ENCODE results near the gene MAD1L1. TPM values are rescaled to one million over a fixed set of nuclear protein-coding genes. Genes with fewer than 3 reads are reported as not detected.

Gene MAD1L1
- total RNA-seq, 1 experiment from 2014 or later = 43.8 TPM

DNA sequence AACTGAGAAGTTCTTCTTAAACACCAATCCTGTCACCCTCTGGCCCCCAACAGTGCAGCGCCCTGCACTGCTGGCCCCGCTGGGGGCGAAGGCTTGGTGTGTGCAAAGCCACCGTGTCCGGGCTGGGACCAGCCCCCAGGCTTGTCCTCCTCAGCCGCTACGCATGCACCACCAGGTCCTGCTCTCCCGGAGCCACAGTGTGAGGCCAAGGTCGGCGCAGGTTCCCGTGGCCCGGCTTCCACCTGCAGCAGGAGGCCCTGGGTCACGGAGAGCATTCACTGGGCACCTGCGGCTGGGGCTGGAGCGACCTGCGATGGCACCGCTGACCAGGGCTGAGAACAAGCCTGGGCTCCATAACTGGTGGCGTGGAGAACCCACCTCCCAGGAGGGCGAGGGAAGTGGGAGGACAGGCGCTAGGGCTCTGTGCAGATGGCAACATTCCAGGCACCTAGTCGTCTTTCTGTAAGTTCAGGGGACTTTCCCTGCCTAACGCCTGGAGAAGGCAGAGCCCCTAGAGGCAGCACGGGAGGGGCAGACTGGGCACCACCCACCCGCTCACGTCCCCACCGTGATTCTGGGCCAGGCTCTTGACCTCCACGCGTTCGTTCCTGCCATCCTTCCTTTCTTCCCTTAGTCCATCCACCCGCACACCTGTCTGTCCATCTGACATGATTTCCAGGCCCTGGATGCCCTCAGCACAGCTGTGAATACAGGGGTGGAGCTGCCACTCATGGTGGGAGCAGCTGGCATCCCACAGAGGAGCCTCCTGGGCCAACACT, 291.1 kb downstream of the MAD1L1 start:
- Mint-ChIP-seq H3K4me3 (no peak overlapping the region), H3K4me1 (peaks cover 19% of the 10 kb centered on the region), H3K9me3 (peaks cover 10% of the 10 kb centered on the region), H3K27me3 (ENCODE audit: low read depth) (peaks cover 2% of the 10 kb centered on the region; the same call in 1 of the 2 replicates), H3K27ac (peak overlapping the region; percentile 84), H3K36me3 (peaks cover 16% of the 10 kb centered on the region)
- CTCF ChIA-PET = no interaction called here
- DNase-seq (ENCODE audit: low spot score) (no peak), ATAC-seq (no peak)
- TF ChIP-seq PRRX2 (CRISPR knock-in tag; IDR thresholded peaks at IDR 0.05) = no peak
- no peak for TF ChIP-seq NR2C2 (CRISPR knock-in tag; IDR thresholded peaks at IDR 0.05)
- TF ChIP-seq ZNF232 (CRISPR knock-in tag; IDR thresholded peaks at IDR 0.05) = no peak
- no peak for TF ChIP-seq TEAD1 (CRISPR knock-in tag; IDR thresholded peaks at IDR 0.05)
- TF ChIP-seq, protein P1, sequence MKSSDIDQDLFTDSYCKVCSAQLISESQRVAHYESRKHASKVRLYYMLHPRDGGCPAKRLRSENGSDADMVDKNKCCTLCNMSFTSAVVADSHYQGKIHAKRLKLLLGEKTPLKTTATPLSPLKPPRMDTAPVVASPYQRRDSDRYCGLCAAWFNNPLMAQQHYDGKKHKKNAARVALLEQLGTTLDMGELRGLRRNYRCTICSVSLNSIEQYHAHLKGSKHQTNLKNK (CRISPR knock-in tag; IDR thresholded peaks at IDR 0.05) = no peak
- TF ChIP-seq, protein P2, sequence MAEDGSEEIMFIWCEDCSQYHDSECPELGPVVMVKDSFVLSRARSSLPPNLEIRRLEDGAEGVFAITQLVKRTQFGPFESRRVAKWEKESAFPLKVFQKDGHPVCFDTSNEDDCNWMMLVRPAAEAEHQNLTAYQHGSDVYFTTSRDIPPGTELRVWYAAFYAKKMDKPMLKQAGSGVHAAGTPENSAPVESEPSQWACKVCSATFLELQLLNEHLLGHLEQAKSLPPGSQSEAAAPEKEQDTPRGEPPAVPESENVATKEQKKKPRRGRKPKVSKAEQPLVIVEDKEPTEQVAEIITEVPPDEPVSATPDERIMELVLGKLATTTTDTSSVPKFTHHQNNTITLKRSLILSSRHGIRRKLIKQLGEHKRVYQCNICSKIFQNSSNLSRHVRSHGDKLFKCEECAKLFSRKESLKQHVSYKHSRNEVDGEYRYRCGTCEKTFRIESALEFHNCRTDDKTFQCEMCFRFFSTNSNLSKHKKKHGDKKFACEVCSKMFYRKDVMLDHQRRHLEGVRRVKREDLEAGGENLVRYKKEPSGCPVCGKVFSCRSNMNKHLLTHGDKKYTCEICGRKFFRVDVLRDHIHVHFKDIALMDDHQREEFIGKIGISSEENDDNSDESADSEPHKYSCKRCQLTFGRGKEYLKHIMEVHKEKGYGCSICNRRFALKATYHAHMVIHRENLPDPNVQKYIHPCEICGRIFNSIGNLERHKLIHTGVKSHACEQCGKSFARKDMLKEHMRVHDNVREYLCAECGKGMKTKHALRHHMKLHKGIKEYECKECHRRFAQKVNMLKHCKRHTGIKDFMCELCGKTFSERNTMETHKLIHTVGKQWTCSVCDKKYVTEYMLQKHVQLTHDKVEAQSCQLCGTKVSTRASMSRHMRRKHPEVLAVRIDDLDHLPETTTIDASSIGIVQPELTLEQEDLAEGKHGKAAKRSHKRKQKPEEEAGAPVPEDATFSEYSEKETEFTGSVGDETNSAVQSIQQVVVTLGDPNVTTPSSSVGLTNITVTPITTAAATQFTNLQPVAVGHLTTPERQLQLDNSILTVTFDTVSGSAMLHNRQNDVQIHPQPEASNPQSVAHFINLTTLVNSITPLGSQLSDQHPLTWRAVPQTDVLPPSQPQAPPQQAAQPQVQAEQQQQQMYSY (CRISPR knock-in tag; IDR thresholded peaks at IDR 0.05) = no peak
- no peak for TF ChIP-seq CREB1 (CRISPR knock-in tag; IDR thresholded peaks at IDR 0.05)
- TF ChIP-seq NFYB (CRISPR knock-in tag; conservative IDR thresholded peaks at IDR 0.05; ENCODE audit: low read depth) = no peak
- TF ChIP-seq, protein P3, sequence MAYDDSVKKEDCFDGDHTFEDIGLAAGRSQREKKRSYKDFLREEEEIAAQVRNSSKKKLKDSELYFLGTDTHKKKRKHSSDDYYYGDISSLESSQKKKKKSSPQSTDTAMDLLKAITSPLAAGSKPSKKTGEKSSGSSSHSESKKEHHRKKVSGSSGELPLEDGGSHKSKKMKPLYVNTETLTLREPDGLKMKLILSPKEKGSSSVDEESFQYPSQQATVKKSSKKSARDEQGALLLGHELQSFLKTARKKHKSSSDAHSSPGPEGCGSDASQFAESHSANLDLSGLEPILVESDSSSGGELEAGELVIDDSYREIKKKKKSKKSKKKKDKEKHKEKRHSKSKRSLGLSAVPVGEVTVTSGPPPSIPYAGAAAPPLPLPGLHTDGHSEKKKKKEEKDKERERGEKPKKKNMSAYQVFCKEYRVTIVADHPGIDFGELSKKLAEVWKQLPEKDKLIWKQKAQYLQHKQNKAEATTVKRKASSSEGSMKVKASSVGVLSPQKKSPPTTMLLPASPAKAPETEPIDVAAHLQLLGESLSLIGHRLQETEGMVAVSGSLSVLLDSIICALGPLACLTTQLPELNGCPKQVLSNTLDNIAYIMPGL (CRISPR knock-in tag; IDR thresholded peaks at IDR 0.05) = no peak
- TF ChIP-seq, protein P4, sequence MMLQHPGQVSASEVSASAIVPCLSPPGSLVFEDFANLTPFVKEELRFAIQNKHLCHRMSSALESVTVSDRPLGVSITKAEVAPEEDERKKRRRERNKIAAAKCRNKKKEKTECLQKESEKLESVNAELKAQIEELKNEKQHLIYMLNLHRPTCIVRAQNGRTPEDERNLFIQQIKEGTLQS (CRISPR knock-in tag; conservative IDR thresholded peaks at IDR 0.05) = no peak
- TF ChIP-seq ELF4 (CRISPR knock-in tag; IDR thresholded peaks at IDR 0.05; ENCODE audit: low read depth) = no peak
- TF ChIP-seq, protein P5, sequence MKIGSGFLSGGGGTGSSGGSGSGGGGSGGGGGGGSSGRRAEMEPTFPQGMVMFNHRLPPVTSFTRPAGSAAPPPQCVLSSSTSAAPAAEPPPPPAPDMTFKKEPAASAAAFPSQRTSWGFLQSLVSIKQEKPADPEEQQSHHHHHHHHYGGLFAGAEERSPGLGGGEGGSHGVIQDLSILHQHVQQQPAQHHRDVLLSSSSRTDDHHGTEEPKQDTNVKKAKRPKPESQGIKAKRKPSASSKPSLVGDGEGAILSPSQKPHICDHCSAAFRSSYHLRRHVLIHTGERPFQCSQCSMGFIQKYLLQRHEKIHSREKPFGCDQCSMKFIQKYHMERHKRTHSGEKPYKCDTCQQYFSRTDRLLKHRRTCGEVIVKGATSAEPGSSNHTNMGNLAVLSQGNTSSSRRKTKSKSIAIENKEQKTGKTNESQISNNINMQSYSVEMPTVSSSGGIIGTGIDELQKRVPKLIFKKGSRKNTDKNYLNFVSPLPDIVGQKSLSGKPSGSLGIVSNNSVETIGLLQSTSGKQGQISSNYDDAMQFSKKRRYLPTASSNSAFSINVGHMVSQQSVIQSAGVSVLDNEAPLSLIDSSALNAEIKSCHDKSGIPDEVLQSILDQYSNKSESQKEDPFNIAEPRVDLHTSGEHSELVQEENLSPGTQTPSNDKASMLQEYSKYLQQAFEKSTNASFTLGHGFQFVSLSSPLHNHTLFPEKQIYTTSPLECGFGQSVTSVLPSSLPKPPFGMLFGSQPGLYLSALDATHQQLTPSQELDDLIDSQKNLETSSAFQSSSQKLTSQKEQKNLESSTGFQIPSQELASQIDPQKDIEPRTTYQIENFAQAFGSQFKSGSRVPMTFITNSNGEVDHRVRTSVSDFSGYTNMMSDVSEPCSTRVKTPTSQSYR (CRISPR knock-in tag; IDR thresholded peaks at IDR 0.05) = no peak
- no peak for TF ChIP-seq TCF7 (CRISPR knock-in tag; IDR thresholded peaks at IDR 0.05; ENCODE audit: low read depth)
- TF ChIP-seq FOXP1 (CRISPR knock-in tag; IDR thresholded peaks at IDR 0.05; ENCODE audit: borderline replicate concordance) = no peak
- no peak for TF ChIP-seq GRHL2 (CRISPR knock-in tag; IDR thresholded peaks at IDR 0.05; ENCODE audit: insufficient replicate concordance, severe bottlenecking)
- POLR2A ChIA-PET = no interaction called here

DNA sequence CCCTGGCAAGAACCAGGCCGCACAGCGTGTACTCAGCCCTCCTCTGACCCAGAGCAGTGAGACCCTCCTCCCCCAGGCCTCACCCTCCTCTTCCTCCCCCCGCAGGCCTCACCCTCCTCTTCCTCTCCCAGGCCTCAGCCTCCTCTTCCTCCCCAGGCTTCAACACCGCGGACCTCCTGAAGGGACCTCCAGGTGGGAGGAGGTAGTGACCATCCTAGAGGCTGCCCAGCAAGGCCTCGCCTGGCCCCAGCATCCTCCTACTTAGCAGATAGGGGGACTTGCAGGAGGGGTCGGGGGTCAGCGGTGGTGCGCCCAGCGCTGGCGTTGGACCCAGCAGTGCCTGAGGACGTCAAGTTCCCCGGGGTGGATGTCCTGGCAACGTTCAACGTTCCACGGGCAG, 291.9 kb downstream of the MAD1L1 start:
- DNase-seq (ENCODE audit: low spot score) (no peak), ATAC-seq (no peak)
- ChIA-PET POLR2A (no interaction called here), CTCF (no interaction called here)
- Mint-ChIP-seq H3K4me1 (peaks cover 19% of the 10 kb centered on the region), H3K27me3 (ENCODE audit: low read depth) (peaks cover 2% of the 10 kb centered on the region; the same call in 1 of the 2 replicates), H3K36me3 (peaks cover 18% of the 10 kb centered on the region), H3K4me3 (no peak overlapping the region), H3K27ac (no peak overlapping the region), H3K9me3 (peaks cover 10% of the 10 kb centered on the region)
- TF ChIP-seq EMX1 (CRISPR knock-in tag; IDR thresholded peaks at IDR 0.05) = no peak
- TF ChIP-seq, protein P6, sequence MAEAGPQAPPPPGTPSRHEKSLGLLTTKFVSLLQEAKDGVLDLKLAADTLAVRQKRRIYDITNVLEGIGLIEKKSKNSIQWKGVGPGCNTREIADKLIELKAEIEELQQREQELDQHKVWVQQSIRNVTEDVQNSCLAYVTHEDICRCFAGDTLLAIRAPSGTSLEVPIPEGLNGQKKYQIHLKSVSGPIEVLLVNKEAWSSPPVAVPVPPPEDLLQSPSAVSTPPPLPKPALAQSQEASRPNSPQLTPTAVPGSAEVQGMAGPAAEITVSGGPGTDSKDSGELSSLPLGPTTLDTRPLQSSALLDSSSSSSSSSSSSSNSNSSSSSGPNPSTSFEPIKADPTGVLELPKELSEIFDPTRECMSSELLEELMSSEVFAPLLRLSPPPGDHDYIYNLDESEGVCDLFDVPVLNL (CRISPR knock-in tag; IDR thresholded peaks at IDR 0.05; ENCODE audit: borderline replicate concordance, low read depth) = no peak
- no peak for TF ChIP-seq SP1 (CRISPR knock-in tag; conservative IDR thresholded peaks at IDR 0.05)
